ENCODE measurements around the gene GLOD5. TPM values are rescaled to one million over a fixed set of nuclear protein-coding genes. Genes with fewer than 3 reads are reported as not detected.

The GLOD5 gene
- total and polyA plus RNA-seq, 9 of the 15 experiments (the other 6 are each of a cell fraction or from before 2014, with no cell fraction given), result 0.27 to 4.4 (median 2.2) TPM

- TF ChIP-seq GABPB2 (CRISPR knock-in tag; conservative IDR thresholded peaks at IDR 0.05), result no peak
- TF ChIP-seq SAFB2 (IDR thresholded peaks at IDR 0.05; ENCODE audit: borderline replicate concordance, low read depth, low read length, severe bottlenecking), result no peak
- TF ChIP-seq ETV1 (tag; conservative IDR thresholded peaks at IDR 0.05; ENCODE audit: low read depth), result peak; percentile 96
- no peak for TF ChIP-seq ZNF384 (IDR thresholded peaks at IDR 0.05; ENCODE audit: low read depth, low read length)
- TF ChIP-seq, protein P1, sequence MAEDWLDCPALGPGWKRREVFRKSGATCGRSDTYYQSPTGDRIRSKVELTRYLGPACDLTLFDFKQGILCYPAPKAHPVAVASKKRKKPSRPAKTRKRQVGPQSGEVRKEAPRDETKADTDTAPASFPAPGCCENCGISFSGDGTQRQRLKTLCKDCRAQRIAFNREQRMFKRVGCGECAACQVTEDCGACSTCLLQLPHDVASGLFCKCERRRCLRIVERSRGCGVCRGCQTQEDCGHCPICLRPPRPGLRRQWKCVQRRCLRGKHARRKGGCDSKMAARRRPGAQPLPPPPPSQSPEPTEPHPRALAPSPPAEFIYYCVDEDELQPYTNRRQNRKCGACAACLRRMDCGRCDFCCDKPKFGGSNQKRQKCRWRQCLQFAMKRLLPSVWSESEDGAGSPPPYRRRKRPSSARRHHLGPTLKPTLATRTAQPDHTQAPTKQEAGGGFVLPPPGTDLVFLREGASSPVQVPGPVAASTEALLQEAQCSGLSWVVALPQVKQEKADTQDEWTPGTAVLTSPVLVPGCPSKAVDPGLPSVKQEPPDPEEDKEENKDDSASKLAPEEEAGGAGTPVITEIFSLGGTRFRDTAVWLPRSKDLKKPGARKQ (CRISPR knock-in tag; IDR thresholded peaks at IDR 0.05), result no peak
- no peak for TF ChIP-seq SFPQ (IDR thresholded peaks at IDR 0.05; ENCODE audit: low read depth, low read length)
- peak; percentile 56; the same call in 1 of the 2 replicates for TF ChIP-seq ESRRA (IDR thresholded peaks at IDR 0.05; ENCODE audit: borderline replicate concordance, low read depth)
- TF ChIP-seq, protein P2, sequence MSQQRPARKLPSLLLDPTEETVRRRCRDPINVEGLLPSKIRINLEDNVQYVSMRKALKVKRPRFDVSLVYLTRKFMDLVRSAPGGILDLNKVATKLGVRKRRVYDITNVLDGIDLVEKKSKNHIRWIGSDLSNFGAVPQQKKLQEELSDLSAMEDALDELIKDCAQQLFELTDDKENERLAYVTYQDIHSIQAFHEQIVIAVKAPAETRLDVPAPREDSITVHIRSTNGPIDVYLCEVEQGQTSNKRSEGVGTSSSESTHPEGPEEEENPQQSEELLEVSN (IDR thresholded peaks at IDR 0.05; ENCODE audit: borderline replicate concordance in 1 of 2, extremely low read depth in 1 of 2, insufficient read depth in 1 of 2, insufficient read length in 1 of 2, low read depth in 1 of 2, low read length in 1 of 2, poor library complexity in 1 of 2, severe bottlenecking in 1 of 2), result no peak
- TF ChIP-seq HDAC8 (tag; IDR thresholded peaks at IDR 0.05), result no peak
- TF ChIP-seq ARID3A (IDR thresholded peaks at IDR 0.05; ENCODE audit: borderline replicate concordance, low read depth, low read length), result no peak
- TF ChIP-seq COPS2 (conservative IDR thresholded peaks at IDR 0.05), result no peak
- TF ChIP-seq MIER1 (IDR thresholded peaks at IDR 0.05; ENCODE audit: low read depth), result no peak
- TF ChIP-seq ZNF780A (CRISPR knock-in tag; IDR thresholded peaks at IDR 0.05), result no peak
- TF ChIP-seq, protein P3, sequence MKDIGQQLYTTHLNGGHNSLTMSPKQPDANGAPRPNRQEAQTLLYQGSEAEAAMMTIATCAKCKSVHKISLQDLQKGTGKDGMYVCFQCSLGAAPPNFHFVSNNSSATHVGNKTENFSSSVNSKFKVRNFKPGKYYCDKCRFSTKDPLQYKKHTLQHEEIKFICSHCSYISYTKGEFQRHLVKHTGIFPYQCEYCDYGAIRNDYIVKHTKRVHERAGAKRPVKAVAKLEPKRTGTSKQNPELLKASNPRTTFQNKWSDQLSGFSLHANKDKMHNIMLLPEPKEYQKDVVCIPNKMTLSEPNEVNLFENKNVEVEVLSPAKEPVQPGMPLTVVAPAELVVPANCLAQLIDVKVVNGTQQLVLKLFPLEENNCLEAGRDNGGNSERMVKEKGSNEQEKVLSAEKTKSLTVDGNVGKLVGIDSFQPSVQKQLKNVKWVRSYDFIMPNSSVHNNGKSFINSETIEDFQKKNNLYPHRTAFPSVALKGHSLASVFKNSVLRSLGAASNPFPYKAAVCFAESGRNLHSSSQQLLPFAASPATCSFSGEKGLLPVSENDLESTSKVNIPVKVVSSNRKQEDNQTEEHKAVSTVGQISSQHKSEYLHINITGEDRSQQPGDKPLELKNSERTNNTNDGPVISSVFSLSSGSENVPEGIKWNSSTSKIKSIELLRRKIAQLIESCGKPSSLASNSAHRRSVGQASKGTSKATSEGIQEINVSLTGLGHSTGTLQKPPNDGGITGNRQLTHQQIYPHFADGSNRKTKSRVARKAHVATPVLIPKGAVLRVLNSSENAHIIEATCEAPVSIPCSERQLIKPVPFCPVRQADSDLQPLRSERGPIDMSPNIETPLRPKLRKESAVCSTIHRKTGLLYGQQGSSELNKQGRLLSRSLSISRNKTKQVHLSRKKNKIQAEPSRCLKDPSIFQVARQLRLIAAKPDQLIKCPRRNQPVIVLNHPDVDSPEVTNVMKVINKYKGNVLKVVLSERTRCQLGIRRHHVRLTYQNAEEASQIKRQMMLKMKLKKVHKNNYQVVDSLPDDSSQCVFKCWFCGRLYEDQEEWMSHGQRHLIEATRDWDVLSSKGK (CRISPR knock-in tag; IDR thresholded peaks at IDR 0.05), result no peak
- TF ChIP-seq KLF1 (tag; IDR thresholded peaks at IDR 0.05), result peak; percentile 50; the same call in 1 of the 2 replicates
- peak; percentile 95 for TF ChIP-seq PHB2 (IDR thresholded peaks at IDR 0.05; ENCODE audit: low read depth)
These were observed 39.2 kb downstream of the GLOD5 start (continued) for GRCh38 chrX:48800574-48801279.
